Peyer's patch (tissue), 4 donors: Measurements from ENCODE around the gene OTUD5. TPM values are rescaled to one million over a fixed set of nuclear protein-coding genes. Genes with fewer than 3 reads are reported as not detected.

ENCODE experiments used
- DNase-seq, 3 donors: peaks; one replicate each; pipeline ENCODE4 v3.0.0-alpha.2; 2017 to 2019
- H3K27ac ChIP-seq, 4 donors: fragments of 200-600 bp; sonication (generic); one replicate each; pipeline ENCODE4 v1.5.1; 2016 to 2019
- H3K27me3 ChIP-seq, 2 donors: fragments of 200-600 bp; sonication (generic); one replicate each; pipeline ENCODE4 v1.5.1; 2019
- H3K36me3 ChIP-seq, 3 donors: fragments of 200-600 bp; sonication (generic); one replicate each; pipeline ENCODE4 v1.5.1; 2016 to 2019
- H3K4me1 ChIP-seq, 4 donors: fragments of 200-600 bp; sonication (generic); one replicate each; pipeline ENCODE4 v1.5.1; 2016 to 2019
- H3K4me3 ChIP-seq, 4 donors: fragments of 200-600 bp; sonication (generic); 1 replicate in 3 of 4; 2 replicates in 1 of 4; pipeline ENCODE4 v1.5.1; 2016 to 2019; ENCODE audit warnings: mild to moderate bottlenecking in 1 of 4
- H3K9me3 ChIP-seq, 4 donors: fragments of 200-600 bp; sonication (generic); one replicate each; pipeline ENCODE4 v1.5.1; 2016 to 2019; ENCODE audit warnings: mild to moderate bottlenecking in 1 of 4
- CTCF ChIP-seq, 6 experiments: fragments of 450-650 bp in 4 of 6; fragments of 200-600 bp in 2 of 6; sonication (generic) in 1 of 6; IDR thresholded peaks; one replicate each; pipeline ENCODE4 v1.5.1; 2017 to 2019; ENCODE audit warnings: antibody characterized with exemption in 6 of 6, mild to moderate bottlenecking in 3 of 6, moderate library complexity in 1 of 6
- POLR2A ChIP-seq, 2 donors: fragments of 450-650 bp; IDR thresholded peaks; one replicate each; pipeline ENCODE4 v1.5.1; 2017; ENCODE audit warnings: antibody characterized with exemption in 2 of 2, mild to moderate bottlenecking in 2 of 2, moderate library complexity in 2 of 2
- total RNA-seq, 4 donors: library from RNA; depleted of rRNA; stranded (reverse); fragments of >200 nt; gene quantifications; one replicate each; pipeline ENCODE4 v1.1.0, GENCODE V29; 2016

Gene OTUD5
- total RNA-seq, 4 donors from 2014 or later = 49.7 to 79.2 (median 71.0) TPM

DNA sequence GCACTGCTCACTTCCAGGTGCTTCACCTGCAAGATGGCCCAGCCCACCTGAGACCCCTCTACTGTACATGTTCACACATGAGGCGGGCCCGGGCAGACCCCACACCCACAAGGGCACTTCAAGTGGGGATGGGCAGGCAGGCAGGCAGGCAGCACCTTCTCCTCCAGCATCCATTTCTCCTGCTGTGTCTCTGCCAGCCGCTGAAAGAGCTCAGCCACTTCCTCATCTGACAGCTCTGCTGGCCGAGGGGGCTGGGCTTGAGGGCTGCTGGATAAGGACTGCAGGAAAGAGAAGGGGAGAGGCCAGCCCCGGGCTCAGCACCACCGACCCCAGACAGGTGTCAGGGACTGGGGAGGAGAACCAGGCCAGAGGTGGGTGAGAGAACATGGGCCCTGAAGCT lies 18.7 kb upstream of the OTUD5 start:
- Histone ChIP-seq H3K9me3 (no peaks in the 10 kb centered on the region), H3K4me3 (no peak overlapping the region), H3K4me1 (no peaks in the 10 kb centered on the region), H3K27me3 (no peaks in the 10 kb centered on the region), H3K36me3 (peaks cover 0 to 23% (median 0%) of the 10 kb centered on the region in 3 donors), H3K27ac (no peak overlapping the region)
- TF ChIP-seq POLR2A (IDR thresholded peaks at IDR 0.05) = no peak
- TF ChIP-seq CTCF (IDR thresholded peaks at IDR 0.05) = no peak
- DNase-seq = no peak

- Histone ChIP-seq H3K27ac (no peak overlapping the region), H3K4me3 (no peak overlapping the region), H3K27me3 (no peaks in the 10 kb centered on the region), H3K4me1 (no peaks in the 10 kb centered on the region), H3K9me3 (no peaks in the 10 kb centered on the region), H3K36me3 (peaks cover 0 to 20% (median 0%) of the 10 kb centered on the region in 3 donors)
- TF ChIP-seq CTCF (IDR thresholded peaks at IDR 0.05) (no peak), POLR2A (IDR thresholded peaks at IDR 0.05) (no peak)
- DNase-seq = no peak
These were observed 18.1 kb upstream of the OTUD5 start for GRCh38 chrX:48975541-48975940.

- H3K4me3 ChIP-seq = no peak overlapping the region
- H3K9me3 ChIP-seq = no peaks in the 10 kb centered on the region
- H3K4me1 ChIP-seq = no peaks in the 10 kb centered on the region
- H3K36me3 ChIP-seq = peaks cover 0 to 20% (median 0%) of the 10 kb centered on the region in 3 donors
- no peak for DNase-seq
- TF ChIP-seq POLR2A (IDR thresholded peaks at IDR 0.05) (no peak), CTCF (IDR thresholded peaks at IDR 0.05) (no peak)
- no peak overlapping the region for H3K27ac ChIP-seq
- no peaks in the 10 kb centered on the region for H3K27me3 ChIP-seq
These were observed 17.6 kb upstream of the OTUD5 start for GRCh38 chrX:48975041-48975440.

GRCh38 chrX:48974574-48974973 lies 17.2 kb upstream of the OTUD5 start:
- H3K4me3 ChIP-seq = no peak overlapping the region
- no peak overlapping the region for H3K27ac ChIP-seq
- no peaks in the 10 kb centered on the region for H3K9me3 ChIP-seq
- no peaks in the 10 kb centered on the region for H3K4me1 ChIP-seq
- no peak for DNase-seq
- no peak for TF ChIP-seq CTCF (IDR thresholded peaks at IDR 0.05)
- TF ChIP-seq POLR2A (IDR thresholded peaks at IDR 0.05) = no peak
- no peaks in the 10 kb centered on the region for H3K27me3 ChIP-seq
- peaks cover 0 to 20% (median 0%) of the 10 kb centered on the region in 3 donors for H3K36me3 ChIP-seq

- Histone ChIP-seq H3K9me3 (no peaks in the 10 kb centered on the region), H3K4me1 (no peaks in the 10 kb centered on the region)
- TF ChIP-seq CTCF (IDR thresholded peaks at IDR 0.05) (no peak), POLR2A (IDR thresholded peaks at IDR 0.05) (no peak)
These were observed 16.6 kb upstream of the OTUD5 start for GRCh38 chrX:48974033-48974432.

More at GRCh38 chrX:48974033-48974432, 16.6 kb upstream of the OTUD5 start:
- H3K27ac ChIP-seq = no peak overlapping the region
- no peak overlapping the region for H3K4me3 ChIP-seq
- DNase-seq = no peak
- no peaks in the 10 kb centered on the region for H3K27me3 ChIP-seq
- H3K36me3 ChIP-seq = peaks cover 0 to 20% (median 0%) of the 10 kb centered on the region in 3 donors
